Activated CD4-positive, alpha-beta T cell treated with anti-CD3 and anti-CD28 coated beads for 4 hours (primary cell): Measurements from ENCODE around the gene EOMES.

Experiments
- DNase-seq, 2 donors: peaks; one replicate each; pipeline ENCODE4 v3.0.0-alpha.2; 2020

EOMES gene

DNA sequence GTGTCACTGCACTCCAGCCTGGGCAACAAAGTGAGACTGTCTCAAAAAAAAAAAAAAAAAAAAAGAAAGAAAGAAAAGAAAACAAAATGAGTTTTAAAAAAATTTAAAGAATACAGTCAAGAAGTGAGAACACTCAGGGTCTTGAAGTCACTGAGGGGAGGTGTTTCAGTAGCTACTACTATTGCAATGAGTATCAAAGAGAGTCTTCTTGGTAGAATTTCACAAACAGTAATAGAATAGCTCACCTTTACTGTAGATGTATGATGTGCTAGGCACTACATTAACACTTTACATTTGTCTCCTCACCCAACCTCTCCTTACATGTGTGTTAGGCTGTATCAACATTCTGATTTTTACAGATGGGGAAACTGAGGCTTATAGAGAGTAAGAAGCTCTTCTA, 43.9 kb downstream of the EOMES start:
- DNase-seq: no peak

DNA sequence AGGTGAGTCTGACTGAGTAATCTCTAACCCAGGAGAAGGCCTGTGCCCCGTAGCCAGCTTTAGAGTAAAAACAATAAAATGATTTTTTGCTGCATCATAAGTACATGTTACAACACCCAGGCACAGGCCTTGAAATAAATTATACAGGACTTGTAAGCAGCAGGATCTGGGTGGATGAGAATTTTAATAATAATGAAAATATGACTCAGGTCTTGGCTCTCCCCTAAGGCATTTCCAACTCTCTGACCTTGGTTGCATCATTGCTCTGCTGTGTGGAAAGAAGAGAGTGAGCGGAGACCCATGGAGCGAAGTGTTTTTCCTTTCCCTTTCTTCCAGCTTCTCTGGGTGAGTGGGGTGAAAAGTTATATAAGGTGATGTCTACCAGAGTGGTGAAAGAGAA, 44.6 kb downstream of the EOMES start:
- DNase-seq: no peak

- DNase-seq: no peak
These were observed 46.8 kb downstream of the EOMES start for GRCh38 chr3:27675287-27675686.

GRCh38 chr3:27673701-27674100, 48.4 kb downstream of the EOMES start:
- DNase-seq: no peak

- DNase-seq: no peak
These were observed 51.0 kb downstream of the EOMES start for GRCh38 chr3:27671101-27671500.

DNA sequence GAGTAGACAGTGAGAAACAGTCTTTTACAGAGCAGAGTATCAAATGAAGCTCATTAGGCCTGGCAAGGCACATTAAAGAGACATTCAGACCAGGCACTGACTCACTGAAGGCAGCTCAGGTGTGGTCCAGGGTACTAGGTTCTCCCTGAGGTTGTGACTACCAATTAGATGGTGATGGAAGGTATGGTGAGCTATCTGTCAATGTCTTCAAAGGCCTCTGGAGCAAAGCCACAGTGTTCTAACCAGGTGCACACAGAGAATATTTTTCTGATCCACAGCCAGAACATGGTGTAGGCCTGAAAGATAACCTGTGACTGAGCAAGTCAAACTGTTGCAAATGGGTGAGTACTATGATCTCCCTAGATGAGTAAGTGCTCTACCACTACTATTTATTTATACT, 51.5 kb downstream of the EOMES start:
- DNase-seq: no peak

GRCh38 chr3:27669591-27669990, 52.5 kb downstream of the EOMES start:
- no peak for DNase-seq

GRCh38 chr3:27667751-27668150, 54.4 kb downstream of the EOMES start:
- DNase-seq: no peak

DNA sequence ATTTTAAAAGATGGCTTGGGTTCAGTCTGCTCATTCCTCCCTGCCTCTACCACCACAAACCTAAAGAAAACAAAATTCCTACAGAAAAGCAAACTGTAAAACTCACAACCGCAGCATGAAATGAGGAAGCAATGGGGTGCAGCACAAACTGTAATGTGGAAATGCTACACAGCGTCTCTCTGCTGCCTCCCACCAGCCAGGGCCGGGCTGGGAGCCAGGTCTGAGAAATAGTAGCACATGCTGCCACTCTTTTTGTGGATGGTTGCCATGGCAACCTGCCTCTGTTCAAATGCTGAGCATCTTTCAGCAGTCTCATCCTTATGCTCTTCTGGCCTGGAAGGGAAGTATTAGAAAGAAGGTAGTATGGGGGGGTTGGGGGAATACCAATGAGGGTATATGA, 55.4 kb downstream of the EOMES start:
- DNase-seq: no peak

DNA sequence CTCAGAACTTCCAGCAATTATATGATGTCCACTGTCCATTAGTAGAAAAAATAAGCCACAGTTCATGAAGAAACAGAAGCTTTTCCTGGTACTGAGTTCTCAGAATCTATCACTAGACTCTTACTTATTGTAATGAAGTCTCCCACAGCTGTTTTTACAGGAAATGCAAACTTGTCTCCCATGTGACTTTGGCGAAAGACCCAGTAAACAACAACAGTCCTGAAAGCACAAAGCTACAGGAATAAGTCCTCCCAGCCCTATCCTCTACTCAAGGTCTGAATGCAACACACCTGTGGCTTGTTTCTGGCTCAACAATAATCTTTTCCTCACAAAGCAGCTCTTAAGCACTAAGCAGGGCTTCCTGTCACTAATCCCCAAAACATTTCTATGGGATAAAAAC, 55.9 kb downstream of the EOMES start:
- DNase-seq: no peak
